A549 (cell line): Measurements from ENCODE around the gene CHIA.

Source experiments
- CTCF ChIP-seq: fragments of >200 bp; sonication (Bioruptor Twin); formaldehyde crosslinking; IDR thresholded peaks from 3 replicates; pipeline ENCODE4 v1.5.1; 2016
- ESRRA ChIP-seq: fragments of 150-350 bp; IDR thresholded peaks from 2 replicates; pipeline ENCODE4 v1.6.1; 2014; ENCODE audit warnings: mild to moderate bottlenecking, low read length, borderline replicate concordance
- KDM1A ChIP-seq: fragments of 200-600 bp; sonication (generic); IDR thresholded peaks from 2 replicates; pipeline ENCODE4 v1.6.1; 2016; ENCODE audit warnings: low read depth, mild to moderate bottlenecking
- MAX ChIP-seq: IDR thresholded peaks from 2 replicates; pipeline ENCODE4 v1.6.1; 2012
- POLR2A ChIP-seq: IDR thresholded peaks from 2 replicates; pipeline ENCODE4 v1.6.1; 2012; ENCODE audit warnings: mild to moderate bottlenecking, low read length
- RCOR1 ChIP-seq: fragments of 150-350 bp; IDR thresholded peaks from 2 replicates; pipeline ENCODE4 v1.6.1; 2014; ENCODE audit warnings: antibody characterized with exemption, low read length, low read depth
- REST ChIP-seq: fragments of 200-600 bp; sonication (generic); IDR thresholded peaks from 2 replicates; pipeline ENCODE4 v1.6.1; 2016; ENCODE audit warnings: antibody characterized with exemption, mild to moderate bottlenecking, moderate library complexity
- SREBF2 ChIP-seq: fragments of 450-650 bp; IDR thresholded peaks from 2 replicates; pipeline ENCODE4 v1.6.1; 2014; ENCODE audit warnings: mild to moderate bottlenecking, moderate library complexity
- USF2 ChIP-seq: fragments of 450-650 bp; IDR thresholded peaks from 2 replicates; pipeline ENCODE4 v1.6.1; 2014; ENCODE audit warnings: antibody characterized with exemption
- ZFP36 ChIP-seq: fragments of 450-650 bp; IDR thresholded peaks from 2 replicates; pipeline ENCODE4 v1.6.1; 2014; ENCODE audit warnings: borderline replicate concordance; ENCODE audit not compliant: partially characterized antibody
- ZSCAN20 ChIP-seq: fragments of 250-450 bp; sonication (Bioruptor Pico); IDR thresholded peaks from 2 replicates; pipeline ENCODE4 v1.8.0; 2022; ENCODE audit warnings: mild to moderate bottlenecking, moderate library complexity

- TF ChIP-seq ZFP36 = no peak
- TF ChIP-seq KDM1A = no peak
- TF ChIP-seq USF2 = no peak
- TF ChIP-seq RCOR1 = no peak
- TF ChIP-seq MAX = no peak
- TF ChIP-seq ESRRA = no peak
- no peak for TF ChIP-seq SREBF2
- TF ChIP-seq CTCF = no peak
- no peak for TF ChIP-seq ZSCAN20
- TF ChIP-seq POLR2A = no peak
- no peak for TF ChIP-seq REST
Measured at GRCh38 chr1:111251570-111251969, 39.1 kb upstream of the CHIA start.
